Fibroblast of peridontal ligament (primary cell): Measurements from ENCODE around the gene MGAT4B.
"Not testable (repeated sequence)": the region's sequence is repeated elsewhere in the genome, so short reads cannot be mapped to it uniquely, and the experiment has no call there.

Experiments used
- DNase-seq: peaks from one replicate; pipeline ENCODE4 v3.0.0-alpha.2; 2010; ENCODE audit errors: extremely low read depth

Gene MGAT4B

DNA sequence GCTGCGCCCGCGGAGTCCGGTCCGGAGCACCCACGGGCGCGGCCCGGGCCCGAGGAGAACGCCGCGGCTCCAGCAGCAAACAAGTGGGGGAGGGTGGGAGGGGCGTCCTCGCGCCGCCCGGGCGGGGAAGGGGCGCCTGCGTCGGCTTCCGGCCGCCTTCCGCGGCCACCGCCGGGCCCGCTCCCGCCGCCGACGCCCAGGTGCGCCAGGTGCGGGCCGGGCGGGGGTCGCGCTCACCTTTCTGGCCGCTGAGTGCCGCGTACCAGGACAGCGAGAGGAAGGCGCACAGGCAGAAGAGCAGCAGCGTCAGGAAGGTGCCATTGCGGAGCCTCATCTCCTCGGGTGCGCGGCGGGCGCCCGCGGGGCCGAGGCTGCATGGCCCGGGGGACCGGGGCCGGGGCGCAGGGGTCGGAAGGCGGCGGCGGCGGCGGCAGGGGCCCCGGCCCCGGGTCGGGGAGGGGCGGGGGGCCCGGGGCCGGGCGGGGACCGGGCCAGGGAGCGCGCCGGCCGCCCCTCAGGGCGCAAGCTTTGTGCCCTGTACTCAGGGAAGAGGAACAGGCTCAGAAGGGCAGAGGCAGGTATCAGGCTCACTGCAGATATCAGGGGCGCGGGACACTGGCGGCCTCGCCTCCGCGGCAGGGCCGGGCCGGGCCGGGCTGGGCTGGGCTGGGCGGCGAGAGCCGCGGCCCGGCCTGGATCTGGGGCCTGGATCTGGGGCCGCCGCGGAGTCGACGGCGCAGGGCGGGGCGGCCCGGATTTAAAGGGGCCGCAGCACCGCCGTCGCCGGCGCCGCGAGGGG lies at the start of gene MGAT4B:
TSS of gene MGAT4B (minus strand) at position 617 of the 799 bp plus-strand sequence. CDS start at position 334, 283 bp downstream.
- peak; percentile 51 for DNase-seq

- DNase-seq, result no peak
Measured at GRCh38 chr5:179854356-179854755, 47.7 kb upstream of the MGAT4B start.

GRCh38 chr5:179852993-179853547 lies 46.4 kb upstream of the MGAT4B start:
- no peak for DNase-seq

DNA sequence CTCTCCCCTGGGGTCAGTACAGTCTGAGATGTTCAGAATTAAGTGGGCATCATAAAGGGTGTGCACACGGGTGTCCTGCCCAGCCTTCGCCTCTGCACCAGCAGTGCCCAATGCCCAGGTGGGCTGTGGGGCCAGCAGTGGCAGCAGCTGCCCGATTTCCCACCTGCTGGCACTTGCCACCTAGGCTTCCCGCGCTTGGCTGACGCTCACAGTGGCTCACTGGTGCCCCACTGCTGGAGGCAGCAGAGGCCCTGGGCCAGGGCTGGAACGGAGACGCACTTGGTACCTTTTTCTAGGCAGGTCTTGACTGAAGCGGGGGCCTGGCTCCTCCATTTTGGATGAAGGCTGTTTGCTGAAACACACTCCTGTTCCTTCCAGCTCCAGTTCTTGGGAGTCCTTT lies 35.0 kb upstream of the MGAT4B start:
- DNase-seq, result no peak

DNA sequence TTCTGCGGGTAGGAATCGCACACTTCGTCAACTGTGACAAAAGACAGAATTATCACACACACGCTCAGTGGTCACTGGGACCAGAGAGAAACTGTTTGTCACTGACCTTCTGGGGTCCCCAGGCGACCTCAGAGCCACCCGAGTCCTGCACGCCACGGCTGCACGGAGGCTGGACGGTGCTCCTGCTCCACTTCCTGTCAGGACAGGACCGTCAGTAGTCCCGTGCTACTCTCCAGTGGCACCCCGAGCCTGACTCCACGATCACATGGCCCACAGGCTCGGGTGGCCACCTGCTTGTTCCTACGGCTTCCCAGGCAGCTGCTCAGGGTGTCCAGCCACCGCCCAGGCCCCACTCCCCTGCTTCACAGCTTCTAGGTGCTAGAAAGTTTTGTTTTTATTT lies 34.1 kb upstream of the MGAT4B start:
- DNase-seq, result no peak

DNA sequence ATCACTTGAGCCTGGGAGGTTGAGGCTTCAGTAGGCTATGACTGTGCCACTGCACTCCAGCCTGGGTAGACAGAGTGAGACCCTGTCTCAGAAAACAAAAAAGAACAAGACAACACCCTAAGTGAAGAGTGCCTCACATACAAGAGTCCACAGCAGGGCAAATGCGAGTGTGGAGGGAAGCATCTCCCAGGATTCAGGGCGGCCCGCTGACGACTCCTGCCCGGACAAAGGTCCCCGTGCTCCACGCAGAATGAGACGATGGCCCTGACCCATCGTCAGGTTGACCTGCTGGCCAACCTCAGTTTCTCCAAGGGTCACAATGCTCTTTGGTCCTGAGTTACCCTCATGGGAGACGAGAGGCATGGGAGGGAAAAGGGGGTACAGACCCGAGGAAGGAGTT lies 33.7 kb upstream of the MGAT4B start:
- no peak for DNase-seq

GRCh38 chr5:179839328-179840256 lies 32.9 kb upstream of the MGAT4B start:
- peak; percentile 43 for DNase-seq

DNA sequence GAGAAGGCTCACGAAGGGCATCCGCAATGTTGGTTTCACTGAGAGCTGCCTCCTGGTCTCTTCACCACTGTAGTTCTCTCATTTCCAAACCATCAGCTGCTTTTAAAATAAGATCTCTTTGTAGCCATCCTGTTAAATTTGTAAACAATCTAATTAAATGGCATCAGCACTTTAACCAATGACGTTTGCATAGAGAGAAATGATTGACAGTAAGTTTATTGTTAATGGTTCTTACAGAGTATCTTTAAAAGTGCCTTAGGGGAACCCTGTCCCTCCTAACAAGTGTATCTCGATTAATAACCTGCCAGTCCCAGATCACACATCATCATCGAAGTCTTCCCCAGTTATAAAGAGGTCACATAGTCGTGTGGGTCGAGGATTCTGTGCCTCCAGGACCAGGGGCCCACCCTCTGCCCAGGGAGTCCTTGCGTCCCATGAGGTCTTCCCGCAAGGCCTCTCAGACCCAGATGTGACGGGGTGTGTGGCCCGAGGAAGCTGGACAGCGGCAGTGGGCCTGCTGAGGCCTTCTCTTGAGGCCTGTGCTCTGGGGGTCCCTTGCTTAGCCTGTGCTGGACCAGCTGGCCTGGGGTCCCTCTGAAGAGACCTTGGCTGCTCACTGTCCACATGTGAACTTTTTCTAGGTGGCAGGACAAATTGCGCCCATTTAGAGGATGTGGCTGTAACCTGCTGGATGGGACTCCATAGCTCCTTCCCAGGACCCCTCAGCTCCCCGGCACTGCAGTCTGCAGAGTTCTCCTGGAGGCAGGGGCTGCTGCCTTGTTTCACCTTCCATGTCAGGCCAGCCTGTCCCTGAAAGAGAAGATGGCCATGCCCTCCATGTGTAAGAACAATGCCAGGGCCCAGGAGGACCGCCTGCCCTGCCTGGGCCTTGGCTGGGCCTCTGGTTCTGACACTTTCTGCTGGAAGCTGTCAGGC lies 30.7 kb upstream of the MGAT4B start:
- no peak for DNase-seq

DNA sequence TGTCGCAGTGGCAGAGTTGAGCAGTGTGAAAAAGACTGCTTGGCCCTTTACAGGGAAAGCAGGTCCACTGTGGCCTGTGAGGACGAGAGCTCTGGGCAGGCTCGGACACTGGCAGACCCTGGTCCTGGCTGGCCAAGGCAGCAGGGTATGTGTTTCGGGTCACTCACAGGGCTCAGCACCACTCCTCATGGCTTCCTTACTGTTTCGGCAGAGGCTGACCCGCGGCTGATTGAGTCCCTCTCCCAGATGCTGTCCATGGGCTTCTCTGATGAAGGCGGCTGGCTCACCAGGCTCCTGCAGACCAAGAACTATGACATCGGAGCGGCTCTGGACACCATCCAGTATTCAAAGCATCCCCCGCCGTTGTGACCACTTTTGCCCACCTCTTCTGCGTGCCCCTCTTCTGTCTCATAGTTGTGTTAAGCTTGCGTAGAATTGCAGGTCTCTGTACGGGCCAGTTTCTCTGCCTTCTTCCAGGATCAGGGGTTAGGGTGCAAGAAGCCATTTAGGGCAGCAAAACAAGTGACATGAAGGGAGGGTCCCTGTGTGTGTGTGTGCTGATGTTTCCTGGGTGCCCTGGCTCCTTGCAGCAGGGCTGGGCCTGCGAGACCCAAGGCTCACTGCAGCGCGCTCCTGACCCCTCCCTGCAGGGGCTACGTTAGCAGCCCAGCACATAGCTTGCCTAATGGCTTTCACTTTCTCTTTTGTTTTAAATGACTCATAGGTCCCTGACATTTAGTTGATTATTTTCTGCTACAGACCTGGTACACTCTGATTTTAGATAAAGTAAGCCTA lies 29.8 kb upstream of the MGAT4B start:
- no peak for DNase-seq

DNA sequence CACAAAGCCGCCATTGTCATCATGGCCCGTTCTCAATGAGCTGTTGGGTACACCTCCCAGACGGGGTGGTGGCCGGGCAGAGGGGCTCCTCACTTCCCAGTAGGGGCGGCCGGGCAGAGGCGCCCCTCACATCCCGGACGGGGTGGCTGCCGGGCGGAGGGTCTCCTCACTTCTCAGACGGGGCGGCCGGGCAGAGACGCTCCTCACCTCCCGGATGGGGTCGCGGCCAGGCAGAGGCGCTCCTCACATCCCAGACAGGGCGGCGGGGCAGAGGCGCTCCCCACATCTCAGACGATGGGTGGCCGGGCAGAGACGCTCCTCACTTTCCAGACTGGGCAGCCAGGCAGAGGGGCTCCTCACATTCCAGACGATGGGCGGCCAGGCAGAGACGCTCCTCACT lies 28.2 kb upstream of the MGAT4B start:
- not testable (repeated sequence) for DNase-seq

GRCh38 chr5:179834120-179834519 lies 27.5 kb upstream of the MGAT4B start:
- DNase-seq, result no peak

DNA sequence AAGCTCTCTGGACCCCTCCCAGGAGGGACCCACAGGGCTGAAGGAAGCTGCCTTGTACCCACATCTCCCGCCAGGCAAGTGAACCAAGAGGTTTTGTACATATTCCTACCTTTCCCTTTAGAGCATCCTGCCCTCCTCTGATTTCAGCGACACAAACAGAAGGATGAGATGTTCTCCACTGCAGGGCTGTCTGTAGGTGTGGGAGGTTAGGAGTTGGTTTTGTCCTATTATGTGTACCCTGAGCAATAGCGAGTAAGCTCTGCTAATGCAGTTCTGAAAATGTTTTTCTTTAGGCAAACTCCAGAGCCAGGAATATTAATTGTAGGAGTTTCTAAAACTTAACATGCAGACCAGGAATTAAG lies 27.0 kb upstream of the MGAT4B start:
- no peak for DNase-seq

GRCh38 chr5:179833056-179833708 lies 26.5 kb upstream of the MGAT4B start:
- no peak for DNase-seq

DNA sequence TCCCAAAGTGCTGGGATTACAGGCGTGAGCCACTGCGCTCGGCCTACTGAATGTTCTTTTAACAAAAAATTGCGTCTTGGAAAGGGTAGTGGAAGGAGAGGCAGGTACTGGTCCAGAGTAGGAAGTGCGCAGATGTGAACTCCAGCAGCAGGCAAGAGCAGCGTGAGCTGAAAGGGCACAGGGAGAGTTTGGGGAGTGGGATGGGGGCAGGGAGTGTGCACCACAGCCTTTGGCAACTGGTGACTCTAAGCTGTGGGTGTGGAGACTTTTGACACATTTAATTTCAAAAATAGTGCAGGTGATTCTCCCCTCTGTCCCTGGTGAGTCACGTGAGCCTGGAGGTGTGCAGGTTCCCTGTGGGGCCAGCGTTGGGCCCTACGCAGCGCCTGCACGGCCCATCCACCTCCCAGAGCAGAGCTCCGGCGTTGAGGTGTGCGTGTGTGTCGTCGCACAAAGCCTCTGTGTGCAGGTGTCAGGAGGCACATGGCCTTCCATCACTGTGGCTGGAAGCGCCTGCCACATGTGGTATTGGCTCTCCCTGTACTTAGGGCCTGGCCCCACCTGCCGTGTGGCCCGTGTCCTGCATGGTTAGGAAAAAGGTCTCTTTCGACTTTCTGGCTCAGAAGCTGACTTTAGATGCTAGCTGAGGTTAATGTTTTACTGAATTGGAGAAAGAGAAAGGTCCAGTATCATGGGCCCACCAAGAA lies 25.5 kb upstream of the MGAT4B start:
- DNase-seq, result no peak

- DNase-seq, result no peak
Measured at GRCh38 chr5:179830818-179831468, 24.3 kb upstream of the MGAT4B start.

DNA sequence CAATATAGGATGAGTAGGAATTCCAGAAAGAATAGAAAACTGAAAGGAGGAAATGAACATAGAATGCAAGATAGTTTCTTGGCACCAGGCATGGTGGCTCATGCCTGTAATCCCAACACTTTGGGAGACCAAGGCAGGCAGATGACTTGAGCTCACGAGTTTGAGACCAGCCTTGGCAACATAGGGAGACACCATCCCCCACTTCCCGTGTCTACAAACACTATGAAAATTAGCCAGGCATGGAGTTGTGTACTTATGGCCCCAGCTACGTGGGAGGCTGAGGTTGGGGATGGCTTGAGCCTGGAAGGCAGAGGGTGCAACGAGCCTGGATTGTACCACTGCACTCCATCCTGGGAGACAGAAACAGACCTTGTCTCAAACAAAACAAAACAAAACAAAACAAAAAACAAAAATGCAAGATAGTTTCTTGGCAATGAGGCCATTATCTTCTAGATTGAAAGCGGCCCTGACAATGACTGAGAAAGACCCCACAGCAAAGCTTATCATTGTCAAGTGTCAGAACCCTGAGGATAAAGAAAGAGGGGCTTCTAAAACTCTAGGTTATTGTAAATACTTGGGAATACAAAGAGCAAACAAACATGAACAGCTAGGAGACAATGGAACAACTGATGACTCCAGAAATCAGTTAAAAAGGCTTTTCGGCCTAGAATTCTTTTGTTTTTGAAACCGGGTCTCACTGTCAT lies 23.2 kb upstream of the MGAT4B start:
- no peak for DNase-seq

DNA sequence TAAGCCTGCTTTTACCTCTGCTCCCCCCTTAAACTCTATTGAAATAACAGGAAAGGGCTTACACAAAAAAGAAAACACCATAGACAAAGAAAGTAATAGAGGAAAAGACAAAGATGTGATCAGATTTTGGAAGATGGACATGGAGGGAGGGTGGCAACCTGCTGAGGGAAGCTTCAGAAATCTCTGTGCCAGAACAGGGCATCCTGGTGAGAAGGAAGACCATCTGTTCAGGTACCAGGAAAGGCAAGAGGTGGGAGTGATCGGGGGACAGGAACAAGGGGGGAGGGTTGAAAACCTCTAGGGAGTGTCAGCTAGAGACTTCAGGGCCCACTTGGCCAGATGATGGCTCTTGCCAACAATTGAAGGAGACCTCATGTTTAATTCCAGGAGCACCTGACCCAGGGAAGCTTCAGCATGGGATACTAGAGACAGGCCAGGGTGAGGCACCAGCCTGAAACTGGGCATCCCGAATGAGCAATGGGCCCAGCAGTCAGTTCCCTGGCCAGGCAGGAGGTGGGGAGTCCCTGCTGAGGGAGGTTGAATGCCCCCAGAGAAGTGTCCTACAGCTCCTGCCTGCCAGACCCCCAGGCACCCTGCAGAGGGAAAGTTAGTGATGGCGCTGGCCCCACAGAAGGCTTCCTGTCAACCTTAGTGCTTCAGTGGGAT lies 22.2 kb upstream of the MGAT4B start:
- DNase-seq, result no peak

GRCh38 chr5:179827680-179828079 lies 21.0 kb upstream of the MGAT4B start:
- no peak for DNase-seq
